Lower leg skin (tissue), 4 donors: ENCODE data around the gene PCDHGA6. TPM values are rescaled to one million over a fixed set of nuclear protein-coding genes. Genes with fewer than 3 reads are reported as not detected.
"Not testable (repeated sequence)": the region's sequence is repeated elsewhere in the genome, so short reads cannot be mapped to it uniquely, and the experiment has no call there.

Experiments used
- DNase-seq, 2 donors: peaks; one replicate each; pipeline ENCODE4 v3.0.0-alpha.2; 2019; ENCODE audit warnings: low spot score in 2 of 2
- H3K4me3 ChIP-seq: fragments of 200-600 bp; sonication (generic); 2 replicates; pipeline ENCODE4 v1.5.1; 2017; ENCODE audit warnings: mild to moderate bottlenecking, low read depth; ENCODE audit not compliant: poor library complexity, severe bottlenecking
- POLR2A ChIP-seq, 2 donors: fragments of 450-650 bp; IDR thresholded peaks; one replicate each; pipeline ENCODE4 v1.6.1; 2016 to 2017; ENCODE audit warnings: antibody characterized with exemption in 2 of 2, mild to moderate bottlenecking in 1 of 2, moderate library complexity in 1 of 2
- WGBS, 2 donors: methylation state at CpG; one replicate each; pipeline ENCODE4 v1.1.5; 2018; 5-methylcytosine and 5-hydroxymethylcytosine counted together
- intact Hi-C: fragments of 100-400 bp; cut with DNase I; formaldehyde crosslinking; loops from one replicate; pipeline ENCODE4 v1.15.0; 2023; ENCODE audit warnings: low total_unique reads
- total RNA-seq, 4 donors: library from RNA; depleted of rRNA; stranded (reverse); fragments of >200 nt; gene quantifications; one replicate each; pipeline ENCODE4 v1.1.0, GENCODE V29; 2016
- TF ChIP-seq, protein P1 (sequence below), 3 donors: fragments of 450-650 bp; IDR thresholded peaks; one replicate each; pipeline ENCODE4 v1.5.1; 2016; ENCODE audit warnings: antibody characterized with exemption in 3 of 3, mild to moderate bottlenecking in 3 of 3, moderate library complexity in 2 of 3

Gene PCDHGA6
- total RNA-seq, 4 donors from 2014 or later = 2.5 to 3.7 (median 3.6) TPM

DNA sequence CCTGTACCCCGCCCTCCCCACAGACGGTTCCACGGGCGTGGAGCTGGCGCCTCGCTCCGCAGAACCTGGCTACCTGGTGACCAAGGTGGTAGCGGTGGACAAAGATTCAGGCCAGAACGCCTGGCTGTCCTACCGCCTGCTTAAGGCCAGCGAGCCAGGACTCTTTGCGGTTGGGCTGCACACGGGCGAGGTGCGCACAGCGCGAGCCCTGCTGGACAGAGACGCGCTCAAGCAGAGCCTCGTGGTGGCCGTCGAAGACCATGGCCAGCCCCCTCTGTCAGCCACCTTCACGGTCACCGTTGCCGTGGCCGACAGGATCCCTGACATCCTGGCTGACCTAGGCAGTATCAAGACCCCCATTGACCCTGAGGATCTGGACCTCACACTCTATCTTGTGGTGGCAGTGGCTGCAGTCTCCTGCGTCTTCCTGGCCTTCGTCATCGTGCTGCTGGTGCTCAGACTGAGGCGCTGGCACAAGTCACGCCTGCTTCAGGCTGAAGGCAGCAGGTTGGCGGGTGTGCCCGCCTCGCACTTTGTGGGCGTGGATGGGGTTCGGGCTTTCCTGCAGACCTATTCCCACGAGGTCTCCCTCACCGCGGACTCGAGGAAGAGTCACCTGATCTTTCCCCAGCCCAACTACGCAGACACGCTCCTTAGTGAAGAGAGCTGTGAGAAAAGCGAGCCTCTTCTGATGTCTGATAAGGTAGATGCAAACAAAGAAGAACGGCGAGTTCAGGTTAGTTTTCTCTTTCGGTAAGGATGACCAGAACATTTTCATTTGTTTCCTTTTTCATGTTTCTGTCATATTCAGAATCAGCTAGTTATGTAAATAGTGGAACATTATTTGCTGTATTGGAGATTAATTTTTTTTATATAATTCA lies 7.4 kb upstream of the PCDHGA6 start:
- intact Hi-C loops = no loop called here
- no peak overlapping the region for H3K4me3 ChIP-seq
- WGBS, 2 donors = 24 to 44% methylated on average over 31 to 44 of the region's 46 CpGs
- DNase-seq = no peak
- no peak for TF ChIP-seq POLR2A (IDR thresholded peaks at IDR 0.05)
- TF ChIP-seq, protein P1, sequence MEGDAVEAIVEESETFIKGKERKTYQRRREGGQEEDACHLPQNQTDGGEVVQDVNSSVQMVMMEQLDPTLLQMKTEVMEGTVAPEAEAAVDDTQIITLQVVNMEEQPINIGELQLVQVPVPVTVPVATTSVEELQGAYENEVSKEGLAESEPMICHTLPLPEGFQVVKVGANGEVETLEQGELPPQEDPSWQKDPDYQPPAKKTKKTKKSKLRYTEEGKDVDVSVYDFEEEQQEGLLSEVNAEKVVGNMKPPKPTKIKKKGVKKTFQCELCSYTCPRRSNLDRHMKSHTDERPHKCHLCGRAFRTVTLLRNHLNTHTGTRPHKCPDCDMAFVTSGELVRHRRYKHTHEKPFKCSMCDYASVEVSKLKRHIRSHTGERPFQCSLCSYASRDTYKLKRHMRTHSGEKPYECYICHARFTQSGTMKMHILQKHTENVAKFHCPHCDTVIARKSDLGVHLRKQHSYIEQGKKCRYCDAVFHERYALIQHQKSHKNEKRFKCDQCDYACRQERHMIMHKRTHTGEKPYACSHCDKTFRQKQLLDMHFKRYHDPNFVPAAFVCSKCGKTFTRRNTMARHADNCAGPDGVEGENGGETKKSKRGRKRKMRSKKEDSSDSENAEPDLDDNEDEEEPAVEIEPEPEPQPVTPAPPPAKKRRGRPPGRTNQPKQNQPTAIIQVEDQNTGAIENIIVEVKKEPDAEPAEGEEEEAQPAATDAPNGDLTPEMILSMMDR (IDR thresholded peaks at IDR 0.05) = no peak

DNA sequence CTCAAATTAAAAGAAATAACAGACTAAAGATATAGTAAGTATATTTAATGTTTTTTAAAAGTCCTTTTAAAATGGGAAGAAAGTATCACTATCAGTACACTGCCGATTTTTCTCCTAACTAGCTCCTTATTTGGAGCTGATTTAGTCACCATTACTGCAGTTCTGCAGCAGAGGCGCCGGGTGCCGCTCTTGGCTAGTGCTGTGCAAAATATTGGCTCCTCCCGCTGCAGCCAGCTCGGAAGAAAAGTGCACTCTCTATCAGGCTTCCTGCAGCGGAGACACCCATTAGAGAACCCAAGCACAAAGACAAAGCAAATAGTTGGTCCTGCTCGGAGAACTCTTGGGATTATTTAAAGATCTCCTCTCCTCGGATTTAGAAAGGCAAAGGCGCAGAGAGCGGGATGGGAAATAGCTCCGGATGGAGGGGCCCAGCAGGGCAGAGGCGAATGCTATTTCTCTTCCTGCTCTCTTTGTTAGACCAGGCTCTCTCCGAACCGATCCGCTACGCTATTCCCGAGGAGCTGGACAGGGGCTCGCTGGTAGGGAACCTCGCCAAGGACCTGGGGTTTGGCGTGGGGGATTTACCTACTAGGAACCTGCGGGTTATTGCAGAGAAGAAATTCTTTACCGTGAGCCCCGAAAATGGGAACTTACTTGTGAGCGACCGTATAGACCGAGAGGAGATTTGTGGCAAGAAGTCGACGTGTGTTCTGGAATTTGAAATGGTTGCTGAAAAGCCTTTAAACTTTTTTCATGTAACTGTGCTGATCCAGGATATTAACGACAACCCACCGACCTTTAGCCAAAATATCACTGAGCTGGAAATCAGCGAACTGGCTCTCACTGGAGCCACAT lies 3.5 kb upstream of the PCDHGA6 start, which contains the start of gene PCDHGB3:
Gene PCDHGB3 (plus strand): TSS at position 249 of the 855 bp plus-strand sequence. CDS start 153 bp downstream, at position 402.
- WGBS, 2 donors = 18 to 23% methylated on average over 32 of the region's 32 CpGs
- intact Hi-C loops = no loop called here
- H3K4me3 ChIP-seq = no peak within 1 kb of the TSS
- DNase-seq = no peak
- TF ChIP-seq, protein P1 (IDR thresholded peaks at IDR 0.05) = no peak
- TF ChIP-seq POLR2A (IDR thresholded peaks at IDR 0.05) = no peak

DNA sequence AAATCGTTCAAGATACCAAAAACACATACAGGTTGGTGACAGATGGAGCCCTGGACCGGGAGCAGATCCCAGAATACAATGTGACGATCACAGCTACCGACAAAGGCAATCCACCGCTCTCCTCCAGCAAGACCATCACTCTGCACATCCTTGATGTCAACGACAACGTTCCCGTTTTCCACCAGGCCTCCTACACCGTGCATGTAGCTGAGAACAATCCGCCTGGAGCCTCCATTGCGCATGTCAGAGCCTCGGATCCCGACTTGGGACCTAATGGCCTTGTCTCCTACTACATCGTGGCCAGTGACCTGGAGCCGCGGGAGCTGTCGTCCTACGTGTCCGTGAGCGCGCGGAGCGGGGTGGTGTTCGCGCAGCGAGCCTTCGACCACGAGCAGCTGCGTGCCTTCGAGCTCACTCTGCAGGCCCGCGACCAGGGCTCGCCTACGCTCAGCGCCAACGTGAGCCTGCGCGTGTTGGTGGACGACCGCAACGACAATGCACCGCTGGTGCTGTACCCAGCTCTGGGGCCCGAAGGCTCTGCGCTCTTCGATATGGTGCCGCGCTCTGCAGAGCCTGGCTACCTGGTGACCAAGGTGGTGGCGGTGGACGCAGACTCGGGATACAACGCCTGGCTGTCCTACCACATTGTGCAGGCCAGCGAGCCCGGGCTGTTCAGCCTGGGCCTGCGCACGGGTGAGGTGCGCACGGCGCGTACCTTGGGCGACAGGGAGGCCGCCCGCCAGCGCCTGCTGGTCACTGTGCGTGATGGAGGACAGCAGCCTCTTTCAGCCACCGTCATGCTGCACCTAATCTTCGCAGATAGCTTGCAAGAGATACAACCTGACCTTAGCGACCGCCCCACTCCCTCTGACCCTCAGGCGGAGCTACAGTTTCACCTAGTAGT lies 1.9 kb upstream of the PCDHGA6 start:
- H3K4me3 ChIP-seq = no peak overlapping the region
- TF ChIP-seq, protein P1 (IDR thresholded peaks at IDR 0.05) = no peak
- no peak for TF ChIP-seq POLR2A (IDR thresholded peaks at IDR 0.05)
- no peak for DNase-seq
- WGBS, 2 donors = 40 to 41% methylated on average over 35 to 55 of the region's 69 CpGs
- intact Hi-C loops = no loop called here

DNA sequence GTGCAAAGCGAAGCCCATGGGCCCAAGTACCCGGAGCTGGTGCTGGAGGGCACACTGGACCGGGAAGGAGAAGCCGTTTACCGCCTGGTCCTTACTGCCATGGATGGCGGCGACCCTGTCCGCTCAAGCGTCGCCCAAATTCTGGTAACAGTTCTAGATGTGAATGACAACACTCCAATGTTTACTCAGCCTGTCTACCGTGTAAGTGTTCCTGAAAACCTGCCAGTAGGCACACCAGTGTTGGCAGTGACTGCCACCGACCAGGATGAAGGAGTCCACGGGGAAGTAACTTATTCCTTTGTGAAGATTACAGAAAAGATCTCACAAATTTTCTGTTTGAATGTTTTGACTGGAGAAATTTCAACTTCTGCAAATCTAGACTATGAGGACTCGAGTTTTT lies 936 bp downstream of the PCDHGA6 start:
- H3K4me3 ChIP-seq = no peak overlapping the region
- intact Hi-C loops = no loop called here
- DNase-seq = no peak
- no peak for TF ChIP-seq POLR2A (IDR thresholded peaks at IDR 0.05)
- TF ChIP-seq, protein P1 (IDR thresholded peaks at IDR 0.05) = no peak
- 55 to 60% methylated on average over 14 of the region's 14 CpGs for WGBS, 2 donors

DNA sequence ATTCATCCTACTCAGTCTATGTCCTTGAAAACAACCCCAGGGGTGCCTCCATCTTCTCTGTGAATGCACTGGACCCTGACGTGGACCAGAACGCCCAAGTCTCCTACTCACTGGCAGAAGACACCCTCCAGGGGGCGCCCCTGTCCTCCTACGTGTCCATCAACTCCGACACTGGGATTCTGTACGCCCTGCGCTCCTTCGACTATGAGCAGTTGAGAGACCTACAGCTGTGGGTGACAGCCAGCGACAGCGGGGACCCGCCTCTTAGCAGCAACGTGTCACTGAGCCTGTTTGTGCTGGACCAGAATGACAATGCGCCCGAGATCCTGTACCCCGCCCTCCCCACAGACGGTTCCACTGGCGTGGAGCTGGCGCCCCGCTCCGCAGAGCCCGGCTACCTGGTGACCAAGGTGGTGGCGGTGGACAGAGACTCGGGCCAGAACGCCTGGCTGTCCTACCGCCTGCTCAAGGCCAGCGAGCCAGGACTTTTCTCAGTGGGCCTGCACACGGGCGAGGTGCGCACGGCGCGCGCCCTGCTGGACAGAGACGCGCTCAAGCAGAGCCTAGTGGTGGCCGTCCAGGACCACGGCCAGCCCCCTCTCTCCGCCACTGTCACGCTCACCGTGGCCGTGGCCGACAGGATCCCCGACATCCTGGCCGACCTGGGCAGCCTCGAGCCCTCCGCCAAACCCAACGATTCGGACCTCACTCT lies 1.9 kb downstream of the PCDHGA6 start:
- H3K4me3 ChIP-seq, intact Hi-C loops: not testable (repeated sequence)
- peak in 1 of 2 donors; percentile 53 for DNase-seq
- WGBS, 2 donors = 32 to 50% methylated on average over 10 to 22 of the region's 48 CpGs
